ENCODE data around the gene NUCB1. TPM values are rescaled to one million over a fixed set of nuclear protein-coding genes. Genes with fewer than 3 reads are reported as not detected.

Gene NUCB1
- total RNA-seq, 1 experiment from 2014 or later: 153 TPM

DNA sequence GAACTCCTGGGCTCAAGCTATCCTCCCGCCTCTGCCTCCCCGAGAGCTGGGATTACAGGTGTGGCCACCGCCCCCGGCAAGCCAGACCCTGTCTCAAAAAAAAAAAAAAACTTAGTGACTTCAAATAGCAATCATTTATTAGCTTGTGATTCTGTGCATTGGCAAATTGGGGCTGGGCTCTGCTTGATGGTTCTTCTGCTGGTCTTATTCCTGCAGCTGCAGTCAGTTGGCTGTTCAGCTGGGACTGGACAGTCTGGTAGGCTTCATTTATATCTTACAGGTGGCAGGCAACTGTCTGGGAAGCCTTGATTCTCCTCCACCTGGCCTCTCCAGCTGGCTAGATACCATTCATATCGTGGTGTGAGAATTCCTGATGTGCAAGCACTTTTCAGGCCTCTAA lies 40.8 kb downstream of the NUCB1 start:
- ATAC-seq: no peak
- TF ChIP-seq, protein P1, sequence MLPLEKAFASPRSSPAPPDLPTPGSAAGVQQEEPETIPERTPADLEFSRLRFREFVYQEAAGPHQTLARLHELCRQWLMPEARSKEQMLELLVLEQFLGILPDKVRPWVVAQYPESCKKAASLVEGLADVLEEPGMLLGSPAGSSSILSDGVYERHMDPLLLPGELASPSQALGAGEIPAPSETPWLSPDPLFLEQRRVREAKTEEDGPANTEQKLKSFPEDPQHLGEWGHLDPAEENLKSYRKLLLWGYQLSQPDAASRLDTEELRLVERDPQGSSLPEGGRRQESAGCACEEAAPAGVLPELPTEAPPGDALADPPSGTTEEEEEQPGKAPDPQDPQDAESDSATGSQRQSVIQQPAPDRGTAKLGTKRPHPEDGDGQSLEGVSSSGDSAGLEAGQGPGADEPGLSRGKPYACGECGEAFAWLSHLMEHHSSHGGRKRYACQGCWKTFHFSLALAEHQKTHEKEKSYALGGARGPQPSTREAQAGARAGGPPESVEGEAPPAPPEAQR (CRISPR knock-in tag; IDR thresholded peaks at IDR 0.05): no peak
- TF ChIP-seq ZNF219 (CRISPR knock-in tag; IDR thresholded peaks at IDR 0.05; ENCODE audit: borderline replicate concordance) (no peak), TEAD1 (CRISPR knock-in tag; IDR thresholded peaks at IDR 0.05) (no peak), EMX1 (CRISPR knock-in tag; IDR thresholded peaks at IDR 0.05) (no peak), GRHL2 (CRISPR knock-in tag; IDR thresholded peaks at IDR 0.05; ENCODE audit: insufficient replicate concordance, severe bottlenecking) (no peak), MXD4 (CRISPR knock-in tag; IDR thresholded peaks at IDR 0.05; ENCODE audit: borderline replicate concordance) (no peak), ETV6 (CRISPR knock-in tag; IDR thresholded peaks at IDR 0.05) (no peak), RELA (CRISPR knock-in tag; IDR thresholded peaks at IDR 0.05; ENCODE audit: borderline replicate concordance) (no peak)
- TF ChIP-seq, protein P2, sequence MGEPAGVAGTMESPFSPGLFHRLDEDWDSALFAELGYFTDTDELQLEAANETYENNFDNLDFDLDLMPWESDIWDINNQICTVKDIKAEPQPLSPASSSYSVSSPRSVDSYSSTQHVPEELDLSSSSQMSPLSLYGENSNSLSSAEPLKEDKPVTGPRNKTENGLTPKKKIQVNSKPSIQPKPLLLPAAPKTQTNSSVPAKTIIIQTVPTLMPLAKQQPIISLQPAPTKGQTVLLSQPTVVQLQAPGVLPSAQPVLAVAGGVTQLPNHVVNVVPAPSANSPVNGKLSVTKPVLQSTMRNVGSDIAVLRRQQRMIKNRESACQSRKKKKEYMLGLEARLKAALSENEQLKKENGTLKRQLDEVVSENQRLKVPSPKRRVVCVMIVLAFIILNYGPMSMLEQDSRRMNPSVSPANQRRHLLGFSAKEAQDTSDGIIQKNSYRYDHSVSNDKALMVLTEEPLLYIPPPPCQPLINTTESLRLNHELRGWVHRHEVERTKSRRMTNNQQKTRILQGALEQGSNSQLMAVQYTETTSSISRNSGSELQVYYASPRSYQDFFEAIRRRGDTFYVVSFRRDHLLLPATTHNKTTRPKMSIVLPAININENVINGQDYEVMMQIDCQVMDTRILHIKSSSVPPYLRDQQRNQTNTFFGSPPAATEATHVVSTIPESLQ (CRISPR knock-in tag; IDR thresholded peaks at IDR 0.05): no peak
- TF ChIP-seq, protein P3, sequence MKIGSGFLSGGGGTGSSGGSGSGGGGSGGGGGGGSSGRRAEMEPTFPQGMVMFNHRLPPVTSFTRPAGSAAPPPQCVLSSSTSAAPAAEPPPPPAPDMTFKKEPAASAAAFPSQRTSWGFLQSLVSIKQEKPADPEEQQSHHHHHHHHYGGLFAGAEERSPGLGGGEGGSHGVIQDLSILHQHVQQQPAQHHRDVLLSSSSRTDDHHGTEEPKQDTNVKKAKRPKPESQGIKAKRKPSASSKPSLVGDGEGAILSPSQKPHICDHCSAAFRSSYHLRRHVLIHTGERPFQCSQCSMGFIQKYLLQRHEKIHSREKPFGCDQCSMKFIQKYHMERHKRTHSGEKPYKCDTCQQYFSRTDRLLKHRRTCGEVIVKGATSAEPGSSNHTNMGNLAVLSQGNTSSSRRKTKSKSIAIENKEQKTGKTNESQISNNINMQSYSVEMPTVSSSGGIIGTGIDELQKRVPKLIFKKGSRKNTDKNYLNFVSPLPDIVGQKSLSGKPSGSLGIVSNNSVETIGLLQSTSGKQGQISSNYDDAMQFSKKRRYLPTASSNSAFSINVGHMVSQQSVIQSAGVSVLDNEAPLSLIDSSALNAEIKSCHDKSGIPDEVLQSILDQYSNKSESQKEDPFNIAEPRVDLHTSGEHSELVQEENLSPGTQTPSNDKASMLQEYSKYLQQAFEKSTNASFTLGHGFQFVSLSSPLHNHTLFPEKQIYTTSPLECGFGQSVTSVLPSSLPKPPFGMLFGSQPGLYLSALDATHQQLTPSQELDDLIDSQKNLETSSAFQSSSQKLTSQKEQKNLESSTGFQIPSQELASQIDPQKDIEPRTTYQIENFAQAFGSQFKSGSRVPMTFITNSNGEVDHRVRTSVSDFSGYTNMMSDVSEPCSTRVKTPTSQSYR (CRISPR knock-in tag; IDR thresholded peaks at IDR 0.05): no peak
- TF ChIP-seq, protein P4, sequence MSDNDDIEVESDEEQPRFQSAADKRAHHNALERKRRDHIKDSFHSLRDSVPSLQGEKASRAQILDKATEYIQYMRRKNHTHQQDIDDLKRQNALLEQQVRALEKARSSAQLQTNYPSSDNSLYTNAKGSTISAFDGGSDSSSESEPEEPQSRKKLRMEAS (CRISPR knock-in tag; IDR thresholded peaks at IDR 0.05): no peak
- TF ChIP-seq, protein P5, sequence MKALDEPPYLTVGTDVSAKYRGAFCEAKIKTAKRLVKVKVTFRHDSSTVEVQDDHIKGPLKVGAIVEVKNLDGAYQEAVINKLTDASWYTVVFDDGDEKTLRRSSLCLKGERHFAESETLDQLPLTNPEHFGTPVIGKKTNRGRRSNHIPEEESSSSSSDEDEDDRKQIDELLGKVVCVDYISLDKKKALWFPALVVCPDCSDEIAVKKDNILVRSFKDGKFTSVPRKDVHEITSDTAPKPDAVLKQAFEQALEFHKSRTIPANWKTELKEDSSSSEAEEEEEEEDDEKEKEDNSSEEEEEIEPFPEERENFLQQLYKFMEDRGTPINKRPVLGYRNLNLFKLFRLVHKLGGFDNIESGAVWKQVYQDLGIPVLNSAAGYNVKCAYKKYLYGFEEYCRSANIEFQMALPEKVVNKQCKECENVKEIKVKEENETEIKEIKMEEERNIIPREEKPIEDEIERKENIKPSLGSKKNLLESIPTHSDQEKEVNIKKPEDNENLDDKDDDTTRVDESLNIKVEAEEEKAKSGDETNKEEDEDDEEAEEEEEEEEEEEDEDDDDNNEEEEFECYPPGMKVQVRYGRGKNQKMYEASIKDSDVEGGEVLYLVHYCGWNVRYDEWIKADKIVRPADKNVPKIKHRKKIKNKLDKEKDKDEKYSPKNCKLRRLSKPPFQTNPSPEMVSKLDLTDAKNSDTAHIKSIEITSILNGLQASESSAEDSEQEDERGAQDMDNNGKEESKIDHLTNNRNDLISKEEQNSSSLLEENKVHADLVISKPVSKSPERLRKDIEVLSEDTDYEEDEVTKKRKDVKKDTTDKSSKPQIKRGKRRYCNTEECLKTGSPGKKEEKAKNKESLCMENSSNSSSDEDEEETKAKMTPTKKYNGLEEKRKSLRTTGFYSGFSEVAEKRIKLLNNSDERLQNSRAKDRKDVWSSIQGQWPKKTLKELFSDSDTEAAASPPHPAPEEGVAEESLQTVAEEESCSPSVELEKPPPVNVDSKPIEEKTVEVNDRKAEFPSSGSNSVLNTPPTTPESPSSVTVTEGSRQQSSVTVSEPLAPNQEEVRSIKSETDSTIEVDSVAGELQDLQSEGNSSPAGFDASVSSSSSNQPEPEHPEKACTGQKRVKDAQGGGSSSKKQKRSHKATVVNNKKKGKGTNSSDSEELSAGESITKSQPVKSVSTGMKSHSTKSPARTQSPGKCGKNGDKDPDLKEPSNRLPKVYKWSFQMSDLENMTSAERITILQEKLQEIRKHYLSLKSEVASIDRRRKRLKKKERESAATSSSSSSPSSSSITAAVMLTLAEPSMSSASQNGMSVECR (CRISPR knock-in tag; IDR thresholded peaks at IDR 0.05; ENCODE audit: borderline replicate concordance): no peak
- Mint-ChIP-seq H3K36me3 (peaks cover 13% of the 10 kb centered on the region), H3K4me1 (no peaks in the 10 kb centered on the region), H3K27me3 (ENCODE audit: low read depth) (peaks cover 6% of the 10 kb centered on the region; the same call in 1 of the 2 replicates), H3K9me3 (peaks cover 6% of the 10 kb centered on the region), H3K4me3 (no peak overlapping the region), H3K27ac (no peak overlapping the region)
- ChIA-PET CTCF (interaction anchor here (0.9 kb wide), 1 partner anchor 30 kb away, joined by 3 read pairs; no protein-coding TSS in a partner anchor), POLR2A (no interaction called here)
- no peak for DNase-seq (ENCODE audit: low spot score)

DNA sequence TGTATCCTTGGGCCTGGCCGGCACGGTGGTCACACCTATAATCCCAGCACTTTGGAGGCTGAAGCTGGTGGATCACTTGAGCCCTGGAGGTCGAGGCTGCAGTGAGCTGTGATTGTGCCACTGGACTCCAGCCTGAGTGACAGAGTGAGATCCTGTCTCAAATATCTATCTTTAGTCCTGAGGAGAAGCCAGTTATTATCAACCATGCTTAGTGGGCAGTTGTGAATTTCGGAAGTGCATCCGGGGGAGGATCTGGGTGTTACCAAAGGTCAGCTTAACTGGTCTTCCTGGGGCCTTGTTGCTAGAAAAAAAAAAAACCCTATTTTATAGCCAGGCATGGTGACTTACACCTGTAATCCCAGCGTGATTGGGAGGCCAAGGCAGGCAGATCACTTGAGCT lies 43.0 kb downstream of the NUCB1 start:
- Mint-ChIP-seq H3K4me1 (no peaks in the 10 kb centered on the region), H3K27me3 (ENCODE audit: low read depth) (peaks cover 6% of the 10 kb centered on the region), H3K36me3 (peaks cover 13% of the 10 kb centered on the region), H3K9me3 (peaks cover 6% of the 10 kb centered on the region), H3K4me3 (no peak overlapping the region), H3K27ac (no peak overlapping the region)
- no peak for ATAC-seq
- ChIA-PET POLR2A (no interaction called here), CTCF (interaction anchor here (1.0 to 2.4 kb wide), 2 partner anchors 28 to 57 kb away, joined by 3 to 10 read pairs; no protein-coding TSS in a partner anchor)
- no peak for DNase-seq (ENCODE audit: low spot score)
- no peak for TF ChIP-seq CBFB (CRISPR knock-in tag; IDR thresholded peaks at IDR 0.05; ENCODE audit: low read depth)
- no peak for TF ChIP-seq ZNF396 (CRISPR knock-in tag; IDR thresholded peaks at IDR 0.05; ENCODE audit: borderline replicate concordance)
- TF ChIP-seq, protein P6, sequence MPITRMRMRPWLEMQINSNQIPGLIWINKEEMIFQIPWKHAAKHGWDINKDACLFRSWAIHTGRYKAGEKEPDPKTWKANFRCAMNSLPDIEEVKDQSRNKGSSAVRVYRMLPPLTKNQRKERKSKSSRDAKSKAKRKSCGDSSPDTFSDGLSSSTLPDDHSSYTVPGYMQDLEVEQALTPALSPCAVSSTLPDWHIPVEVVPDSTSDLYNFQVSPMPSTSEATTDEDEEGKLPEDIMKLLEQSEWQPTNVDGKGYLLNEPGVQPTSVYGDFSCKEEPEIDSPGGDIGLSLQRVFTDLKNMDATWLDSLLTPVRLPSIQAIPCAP (CRISPR knock-in tag; IDR thresholded peaks at IDR 0.05): no peak
- no peak for TF ChIP-seq ZNF138 (CRISPR knock-in tag; conservative IDR thresholded peaks at IDR 0.05)
- TF ChIP-seq KAT7 (CRISPR knock-in tag; IDR thresholded peaks at IDR 0.05; ENCODE audit: borderline replicate concordance): no peak
- no peak for TF ChIP-seq ZNF232 (CRISPR knock-in tag; IDR thresholded peaks at IDR 0.05)
- no peak for TF ChIP-seq RORB (CRISPR knock-in tag; IDR thresholded peaks at IDR 0.05)
- no peak for TF ChIP-seq EMX1 (CRISPR knock-in tag; IDR thresholded peaks at IDR 0.05)
- TF ChIP-seq, protein P2 (CRISPR knock-in tag; IDR thresholded peaks at IDR 0.05): no peak

Data from WTC11 (cell line).